Activated T-cell treated with anti-CD3 and anti-CD28 coated beads, Interleukin-2, amount 50 U/mL, for 4 hours (primary cell): ENCODE results near the gene NELFB. TPM values are rescaled to one million over a fixed set of nuclear protein-coding genes. Genes with fewer than 3 reads are reported as not detected.

ENCODE experiments used
- ATAC-seq, 2 donors: fragments of 200-7000 bp; cut with Tn5 transposase; one replicate each; pipeline ENCODE4 v1.10.0; 2021
- DNase-seq: peaks from one replicate; pipeline ENCODE4 v3.0.0-alpha.2; 2020
- H3K27me3 Mint-ChIP-seq: one replicate; pipeline ENCODE4 v1.8.0; 2021; ENCODE audit warnings: low read depth, mixed read lengths
- H3K36me3 Mint-ChIP-seq: one replicate; pipeline ENCODE4 v1.8.0; 2022; ENCODE audit warnings: mixed read lengths; ENCODE audit not compliant: insufficient read depth
- H3K4me1 Mint-ChIP-seq: one replicate; pipeline ENCODE4 v1.8.0; 2021; ENCODE audit warnings: low read depth, mixed read lengths
- H3K4me3 Mint-ChIP-seq: one replicate; pipeline ENCODE4 v1.8.0; 2021; ENCODE audit warnings: mild to moderate bottlenecking, moderate library complexity, mixed read lengths
- H3K9me3 Mint-ChIP-seq: one replicate; pipeline ENCODE4 v1.8.0; 2021; ENCODE audit warnings: mixed read lengths
- total RNA-seq, 3 donors: library from RNA; stranded (reverse); gene quantifications; one replicate each; pipeline ENCODE4 v1.2.1, GENCODE V29; 2021

NELFB gene
- total RNA-seq, 3 donors from 2014 or later = 72.0 to 81.1 (median 73.5) TPM

DNA sequence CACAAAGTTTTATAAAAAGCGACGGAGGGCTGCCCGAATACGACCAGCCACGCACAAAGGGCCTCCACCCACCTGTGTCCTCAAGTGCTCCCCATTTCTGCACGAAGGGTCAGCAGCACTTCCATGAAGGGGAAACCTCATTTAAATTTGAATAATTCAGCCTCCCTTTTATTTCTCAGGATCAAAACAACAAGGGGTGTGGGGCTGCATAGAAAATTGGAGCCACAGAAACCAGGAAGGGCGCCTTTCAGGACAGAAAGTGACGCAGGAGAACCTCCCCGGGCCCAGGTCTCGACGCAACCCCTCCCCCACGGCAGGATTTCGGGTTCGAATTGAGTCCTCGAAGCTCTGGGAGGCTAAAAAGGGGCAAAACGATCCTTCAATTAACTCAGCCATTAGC is 44.8 kb downstream of the NELFB start:
- Mint-ChIP-seq H3K4me1 (peaks cover 13% of the 10 kb centered on the region), H3K36me3 (no peaks in the 10 kb centered on the region), H3K27me3 (peaks cover 23% of the 10 kb centered on the region), H3K4me3 (peak overlapping the region; percentile 54), H3K9me3 (no peaks in the 10 kb centered on the region)
- DNase-seq (no peak), ATAC-seq (no peak)

DNA sequence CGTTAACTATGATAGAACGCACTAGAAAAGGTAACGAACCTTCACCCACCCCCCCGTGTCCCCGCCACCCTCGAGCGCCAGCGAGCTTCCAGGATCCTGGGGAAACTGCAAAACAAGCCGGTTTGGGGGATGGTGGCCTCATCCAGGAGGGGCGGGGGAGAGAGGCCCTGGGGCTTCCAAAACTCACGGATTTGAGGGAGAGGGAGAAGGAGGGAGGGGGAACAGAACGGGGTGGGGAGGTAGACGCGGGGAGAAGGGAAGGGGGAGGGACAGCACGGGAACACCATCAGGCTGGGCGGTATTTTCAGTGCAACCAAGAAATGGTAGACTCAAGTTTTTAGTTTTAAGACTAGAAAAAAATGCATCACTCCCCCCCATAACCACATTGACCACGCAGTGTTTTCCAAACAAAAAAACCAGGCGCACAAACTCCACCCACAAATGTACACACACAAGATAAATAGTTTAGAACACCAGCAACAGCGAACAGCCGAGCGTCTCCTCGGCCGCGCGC is 45.5 kb downstream of the NELFB start:
- DNase-seq (no peak), ATAC-seq (no peak)
- H3K36me3 Mint-ChIP-seq = no peaks in the 10 kb centered on the region
- H3K27me3 Mint-ChIP-seq = peaks cover 23% of the 10 kb centered on the region
- no peaks in the 10 kb centered on the region for H3K9me3 Mint-ChIP-seq
- peak overlapping the region; percentile 78 for H3K4me3 Mint-ChIP-seq
- peaks cover 19% of the 10 kb centered on the region for H3K4me1 Mint-ChIP-seq

DNA sequence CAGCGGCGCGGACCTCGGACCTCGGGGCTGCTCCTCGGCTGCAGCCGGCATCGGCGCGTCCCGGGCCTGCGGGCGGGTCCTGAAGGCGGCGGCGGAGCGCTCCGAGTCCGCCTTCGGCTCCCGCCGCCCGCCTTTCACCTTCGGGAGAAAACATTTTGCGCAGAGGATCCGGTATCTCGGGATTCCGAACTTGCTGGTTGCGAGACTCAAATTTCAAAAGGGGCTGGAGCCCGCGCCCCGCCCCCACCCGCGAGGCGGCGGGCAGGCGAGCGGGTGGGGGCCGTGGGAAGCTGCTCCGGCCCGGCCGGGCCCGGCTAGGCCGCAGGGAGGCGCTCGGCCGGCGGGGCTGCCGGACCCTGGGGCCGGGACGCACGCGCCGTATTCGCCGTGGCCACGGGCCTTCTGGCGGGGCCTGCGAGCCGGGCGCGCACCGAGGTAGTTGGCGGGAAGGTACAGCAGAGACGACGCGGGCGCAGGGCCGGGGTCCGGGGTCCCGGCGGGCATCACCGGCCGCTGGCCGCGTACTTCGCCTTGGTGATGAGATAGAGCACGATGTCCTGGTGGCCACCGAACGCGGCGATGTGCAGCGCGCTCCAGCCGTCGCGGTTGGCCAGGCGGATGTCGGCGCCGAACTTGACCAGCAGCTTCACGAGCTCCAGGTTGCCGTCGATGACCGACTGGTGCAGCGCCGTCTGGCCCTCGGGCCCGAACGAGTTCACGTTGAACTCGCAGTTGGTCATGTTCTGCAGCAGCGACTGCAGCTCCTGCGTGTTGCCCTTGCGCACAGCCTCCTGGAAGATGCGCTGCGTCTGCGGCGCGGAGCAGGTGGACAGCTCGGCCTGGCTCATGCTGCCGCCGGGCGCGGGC is 46.2 kb downstream of the NELFB start:
- peak in 1 of 2 donors; percentile 32 for ATAC-seq

DNA sequence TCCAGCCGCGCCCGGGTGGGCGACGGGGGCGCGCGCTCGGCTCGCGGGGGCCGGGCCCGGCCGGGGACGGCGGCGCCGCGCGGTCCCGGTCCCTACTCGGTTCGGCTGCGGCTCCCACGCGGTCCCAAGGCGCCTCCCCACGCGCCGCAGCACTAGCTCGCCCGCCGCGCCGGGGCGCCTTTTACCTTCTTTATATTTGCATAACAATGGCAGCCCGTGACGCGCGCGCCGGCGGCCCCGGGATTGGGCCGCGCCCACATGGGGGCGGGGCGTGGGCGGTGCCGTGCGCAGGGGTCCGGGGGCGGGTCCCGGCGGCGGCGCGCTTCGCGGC is 47.0 kb downstream of the NELFB start, which contains the start of gene NRARP:
TSS of gene NRARP (minus strand) at position 154 of the 331 bp plus-strand sequence. CDS start 343 bp downstream, outside the sequence.
- Mint-ChIP-seq H3K4me1 (peaks cover 14% of the 10 kb centered on the region), H3K27me3 (peaks cover 15% of the 10 kb centered on the region), H3K4me3 (peak within 1 kb of the TSS; percentile 63), H3K9me3 (no peaks in the 10 kb centered on the region), H3K36me3 (no peaks in the 10 kb centered on the region)
- ATAC-seq (peak; percentile 83 to 85), DNase-seq (peak; percentile 94)

More for the DNA sequence above, 46.2 kb downstream of the NELFB start:
- Mint-ChIP-seq H3K4me3 (peak overlapping the region; percentile 78), H3K9me3 (no peaks in the 10 kb centered on the region), H3K36me3 (no peaks in the 10 kb centered on the region), H3K27me3 (peaks cover 23% of the 10 kb centered on the region), H3K4me1 (peaks cover 20% of the 10 kb centered on the region)
- no peak for DNase-seq

DNA sequence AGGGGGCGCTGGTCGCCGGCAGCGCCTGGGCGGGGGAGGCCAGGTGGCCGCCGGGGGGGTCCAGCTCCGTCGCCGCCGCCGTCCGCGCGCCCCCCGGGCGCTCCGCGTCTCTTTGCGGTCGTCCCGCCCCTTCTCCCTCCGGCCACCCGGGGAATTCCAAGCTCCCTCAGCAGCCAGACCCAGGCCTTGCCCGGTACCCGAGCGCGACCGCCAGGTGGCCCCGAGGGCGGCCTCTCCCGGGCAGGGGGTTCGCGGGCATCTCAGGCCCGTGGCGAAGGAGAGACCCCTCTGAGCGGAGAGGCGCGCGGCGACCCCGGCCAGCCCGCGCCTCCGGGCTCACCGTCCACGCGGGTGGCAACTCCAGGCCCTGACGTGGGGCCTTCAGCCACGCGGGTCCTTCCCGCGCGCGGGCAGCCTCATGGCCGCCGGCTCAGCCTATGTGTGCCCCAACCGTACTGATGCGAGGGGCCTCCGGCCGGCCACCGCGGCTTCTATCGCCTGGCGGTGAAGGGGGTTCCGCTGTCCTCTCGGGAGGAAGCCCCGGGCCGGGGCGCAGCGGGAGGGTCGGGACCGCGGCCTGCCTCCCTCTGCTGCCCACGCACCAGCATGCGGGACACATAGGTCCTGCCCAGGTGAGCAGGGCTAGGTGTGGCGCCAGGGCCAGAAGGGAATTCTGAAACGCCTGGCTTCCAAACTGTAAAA is 47.5 kb downstream of the NELFB start:
- H3K36me3 Mint-ChIP-seq = no peaks in the 10 kb centered on the region
- no peaks in the 10 kb centered on the region for H3K9me3 Mint-ChIP-seq
- peaks cover 14% of the 10 kb centered on the region for H3K4me1 Mint-ChIP-seq
- no peak for DNase-seq
- peak; percentile 46 for ATAC-seq
- H3K4me3 Mint-ChIP-seq = no peak overlapping the region
- peaks cover 11% of the 10 kb centered on the region for H3K27me3 Mint-ChIP-seq

DNA sequence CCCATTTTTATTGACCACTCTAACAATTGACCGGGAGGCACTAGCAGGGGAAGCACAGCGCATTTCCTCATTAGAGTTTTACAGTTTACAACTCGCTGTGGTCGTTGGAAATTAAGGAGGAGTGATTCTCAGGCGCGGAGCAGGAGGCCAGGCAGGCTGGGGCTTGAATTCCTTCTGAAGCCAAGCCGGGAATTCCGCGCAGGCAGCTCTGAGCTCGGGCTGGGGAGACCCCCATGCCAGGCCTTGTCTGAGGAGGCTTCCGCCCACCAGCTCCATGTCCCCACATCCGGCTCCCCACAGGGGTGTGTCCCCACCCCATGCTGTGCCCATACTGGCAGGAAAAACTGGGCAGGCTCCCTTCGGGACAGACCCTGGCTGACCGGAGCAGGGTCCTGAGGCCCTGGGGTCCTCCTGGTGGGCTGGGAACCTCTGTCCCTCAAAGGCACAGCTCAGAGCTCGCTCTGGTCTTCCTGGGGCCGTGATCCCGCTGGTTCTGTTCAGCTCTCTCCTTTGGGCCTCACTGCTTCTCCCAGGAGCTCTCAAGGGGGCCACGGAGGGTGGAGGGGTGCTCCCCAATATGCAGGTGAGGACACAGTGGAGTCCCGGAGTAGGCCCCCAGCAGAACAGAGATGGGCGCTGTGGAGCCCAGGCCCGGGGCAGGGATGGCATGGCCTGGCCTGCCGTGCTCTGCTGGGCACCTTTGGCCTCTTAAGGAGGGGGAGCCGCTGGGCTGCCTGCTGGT is 48.2 kb downstream of the NELFB start:
- ATAC-seq = no peak
- no peaks in the 10 kb centered on the region for H3K36me3 Mint-ChIP-seq
- no peak for DNase-seq
- peaks cover 14% of the 10 kb centered on the region for H3K4me1 Mint-ChIP-seq
- H3K9me3 Mint-ChIP-seq = no peaks in the 10 kb centered on the region
- peaks cover 11% of the 10 kb centered on the region for H3K27me3 Mint-ChIP-seq
- peak overlapping the region; percentile 24 for H3K4me3 Mint-ChIP-seq

DNA sequence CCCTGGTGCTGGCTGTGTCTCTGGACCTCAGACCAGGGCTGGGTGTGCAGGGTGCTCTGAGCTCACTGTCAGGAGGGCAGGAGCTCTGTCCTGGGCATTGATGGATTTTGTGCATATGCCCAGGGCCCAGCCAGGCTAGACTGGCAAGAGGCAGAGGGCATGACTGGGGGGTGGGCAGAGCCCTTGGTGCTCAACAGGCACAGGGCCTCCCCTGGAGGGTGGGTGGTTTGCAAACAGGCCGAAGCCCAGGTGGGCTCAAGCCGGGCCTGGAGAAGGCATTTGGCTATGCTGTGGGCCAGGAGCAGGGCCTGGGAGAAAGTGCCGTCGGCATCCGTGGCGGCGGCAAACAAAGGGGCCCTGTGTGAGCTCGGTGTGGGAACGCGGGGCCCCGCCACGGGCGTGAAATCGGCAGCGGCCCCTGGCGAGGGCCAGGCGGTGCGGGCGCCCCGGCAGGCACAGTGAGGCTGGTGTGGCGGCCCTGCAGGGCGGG is 48.8 kb downstream of the NELFB start:
- Mint-ChIP-seq H3K36me3 (no peaks in the 10 kb centered on the region), H3K4me1 (peaks cover 14% of the 10 kb centered on the region), H3K27me3 (peaks cover 7% of the 10 kb centered on the region), H3K9me3 (no peaks in the 10 kb centered on the region), H3K4me3 (peak overlapping the region; percentile 16)
- DNase-seq (no peak), ATAC-seq (no peak)

DNA sequence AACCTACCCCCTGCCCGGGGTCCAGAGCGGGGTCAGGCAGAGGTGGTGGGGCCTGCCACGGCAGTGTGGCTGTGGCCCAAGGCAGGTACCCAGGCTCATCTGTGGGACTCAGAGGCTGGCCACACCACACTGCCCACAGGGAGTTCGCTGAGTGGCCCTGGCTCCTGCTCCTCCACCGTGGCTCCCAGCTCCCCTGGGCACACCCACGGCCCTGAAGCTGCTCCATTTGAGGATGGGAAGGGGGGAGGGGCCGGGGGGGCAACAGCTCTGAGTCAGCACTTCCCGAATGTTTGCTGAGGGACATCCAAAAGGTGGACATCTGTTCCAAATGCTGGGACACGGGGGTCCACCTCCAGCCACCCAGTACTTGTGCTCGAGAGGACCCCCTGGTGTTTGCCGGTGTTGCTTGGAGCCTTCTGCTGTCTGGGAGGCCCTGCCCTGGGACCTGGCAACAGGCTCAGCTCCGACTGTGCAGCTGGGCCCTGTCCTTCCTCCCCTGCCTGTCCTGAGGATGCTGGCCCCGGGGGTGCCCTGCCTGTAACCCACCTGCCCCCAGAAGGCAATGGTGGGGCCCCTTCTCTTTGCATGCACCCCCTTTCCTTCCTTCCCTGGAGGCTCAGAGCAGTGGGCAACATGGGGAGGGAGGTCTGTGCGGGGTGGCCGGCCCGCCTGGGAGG is 49.4 kb downstream of the NELFB start:
- Mint-ChIP-seq H3K4me1 (peaks cover 14% of the 10 kb centered on the region), H3K4me3 (no peak overlapping the region), H3K36me3 (no peaks in the 10 kb centered on the region), H3K27me3 (peaks cover 7% of the 10 kb centered on the region), H3K9me3 (no peaks in the 10 kb centered on the region)
- ATAC-seq (no peak), DNase-seq (no peak)

DNA sequence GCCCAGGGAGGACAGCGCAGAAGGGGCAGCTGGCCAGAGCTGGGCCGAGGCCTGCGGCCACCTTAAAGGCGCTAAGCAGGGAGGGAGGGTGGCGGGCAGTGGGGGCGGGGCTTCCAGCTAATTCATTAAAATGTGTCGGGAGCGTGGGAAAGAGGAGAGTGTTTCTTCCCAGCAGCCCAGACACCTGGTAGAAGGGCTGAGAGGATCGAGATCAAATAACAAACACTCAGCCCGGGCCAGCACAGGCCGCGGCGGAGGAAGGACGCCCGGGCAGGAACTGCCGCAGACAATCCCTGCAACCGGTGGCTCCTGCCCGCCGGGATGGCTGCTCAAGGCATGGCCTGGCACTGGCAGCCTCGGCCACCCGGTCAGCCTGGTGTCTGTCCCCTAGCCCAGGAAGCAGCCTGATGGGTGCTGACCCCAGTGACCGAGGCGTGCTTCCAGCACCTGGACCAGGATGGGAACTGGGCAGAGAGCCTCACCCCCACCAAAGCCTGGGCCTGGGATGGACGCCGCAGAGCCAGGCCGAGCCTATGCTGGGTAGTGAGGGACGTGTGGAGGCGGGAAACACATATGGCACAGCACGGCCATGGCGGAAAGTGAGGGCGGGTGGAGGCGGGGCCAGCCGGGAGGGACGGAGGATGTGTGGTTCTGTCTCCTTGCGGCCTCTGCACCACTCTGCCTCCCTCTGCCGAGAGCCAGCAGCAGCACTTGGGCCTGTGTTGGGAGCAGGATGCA is 50.1 kb downstream of the NELFB start:
- peak; percentile 49 for DNase-seq
- no peak overlapping the region for H3K4me3 Mint-ChIP-seq

DNA sequence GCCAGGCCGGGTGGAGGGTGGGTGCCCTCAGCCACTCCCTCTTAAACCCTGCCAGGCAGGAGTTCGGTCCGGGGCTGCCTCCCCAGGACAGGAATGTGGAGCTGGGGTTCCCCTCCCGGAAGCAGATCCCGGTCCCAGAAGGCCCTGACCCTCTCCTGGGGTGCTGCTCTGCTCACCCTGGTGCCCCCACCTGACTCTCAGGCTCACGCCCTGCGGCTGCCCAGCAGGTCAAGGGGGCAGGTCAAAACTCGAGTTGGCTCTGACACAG is 50.6 kb downstream of the NELFB start:
- no peak overlapping the region for H3K4me3 Mint-ChIP-seq
- DNase-seq = no peak
- ATAC-seq = no peak
- no peaks in the 10 kb centered on the region for H3K9me3 Mint-ChIP-seq
- no peaks in the 10 kb centered on the region for H3K36me3 Mint-ChIP-seq
- peaks cover 9% of the 10 kb centered on the region for H3K4me1 Mint-ChIP-seq
- peaks cover 1% of the 10 kb centered on the region for H3K27me3 Mint-ChIP-seq

More for the DNA sequence above, 50.1 kb downstream of the NELFB start:
- Mint-ChIP-seq H3K36me3 (no peaks in the 10 kb centered on the region), H3K4me1 (peaks cover 11% of the 10 kb centered on the region), H3K27me3 (peaks cover 3% of the 10 kb centered on the region), H3K9me3 (no peaks in the 10 kb centered on the region)
- peak; percentile 28 to 29 for ATAC-seq

DNA sequence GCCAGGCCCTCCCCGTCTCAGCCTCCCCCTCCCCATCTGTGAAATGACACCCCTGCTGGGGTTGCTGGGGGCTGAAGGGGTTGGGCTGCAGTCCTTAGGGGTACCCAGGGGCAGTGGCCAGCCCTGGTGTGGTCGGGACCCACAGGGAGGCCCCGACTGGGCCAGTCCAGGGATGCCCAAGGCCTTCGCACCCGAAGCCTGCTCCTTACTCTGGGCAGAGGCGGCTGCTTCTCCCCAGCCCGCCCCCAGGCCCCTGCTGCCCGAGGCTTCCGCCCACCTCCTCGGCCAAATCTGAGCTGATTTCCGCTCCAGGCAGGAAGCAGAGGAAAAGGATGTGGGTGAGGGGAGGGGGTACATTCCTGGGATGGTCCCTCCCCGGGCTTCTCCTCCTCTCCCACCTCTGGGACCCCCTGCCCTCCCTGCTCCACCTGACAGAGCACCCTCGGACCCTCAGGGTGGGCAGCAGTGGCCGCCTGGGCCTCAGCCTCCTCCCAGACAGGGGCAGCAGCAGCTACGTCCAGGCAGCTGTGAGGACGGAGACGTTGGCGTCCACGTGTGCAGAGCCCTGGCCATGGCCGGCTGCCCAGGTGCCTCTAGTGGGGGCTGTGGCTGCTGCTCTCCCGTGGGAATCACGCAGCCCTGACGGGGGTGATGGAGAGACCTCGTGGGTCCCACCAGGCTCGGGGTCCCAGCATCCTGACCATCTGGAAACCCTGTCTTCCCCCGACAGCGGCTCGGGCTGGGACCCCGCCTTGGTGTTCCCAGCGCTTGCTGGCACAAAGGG is 51.1 kb downstream of the NELFB start:
- Mint-ChIP-seq H3K27me3 (no peaks in the 10 kb centered on the region), H3K4me3 (no peak overlapping the region), H3K36me3 (no peaks in the 10 kb centered on the region), H3K4me1 (peaks cover 7% of the 10 kb centered on the region), H3K9me3 (no peaks in the 10 kb centered on the region)
- ATAC-seq (no peak), DNase-seq (no peak)

DNA sequence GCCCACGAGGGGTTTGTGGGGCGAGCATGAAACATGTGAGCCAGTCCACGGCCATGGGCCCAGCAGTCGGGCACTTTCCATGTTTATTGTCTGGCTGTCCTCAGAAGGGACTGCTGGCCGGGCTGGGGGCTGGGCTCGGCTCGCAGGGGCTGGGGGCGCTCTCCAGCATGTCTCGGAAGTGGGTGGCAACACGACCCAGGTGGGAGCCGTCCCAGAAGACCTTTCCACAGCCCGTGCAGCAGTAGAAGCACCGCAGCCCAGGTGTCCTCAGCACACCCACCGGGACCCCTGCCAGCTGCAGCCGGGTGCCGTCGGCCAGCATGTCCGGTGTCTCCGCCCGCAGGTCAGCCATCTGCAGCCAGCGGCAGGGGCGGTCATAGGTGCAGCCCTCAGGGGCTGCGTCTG is 51.7 kb downstream of the NELFB start:
- no peak overlapping the region for H3K4me3 Mint-ChIP-seq
- no peaks in the 10 kb centered on the region for H3K27me3 Mint-ChIP-seq
- peaks cover 7% of the 10 kb centered on the region for H3K4me1 Mint-ChIP-seq
- H3K9me3 Mint-ChIP-seq = no peaks in the 10 kb centered on the region
- no peaks in the 10 kb centered on the region for H3K36me3 Mint-ChIP-seq
- ATAC-seq = no peak
- no peak for DNase-seq
